B cell (primary cell): Measurements from ENCODE around the gene PEX14. TPM values are rescaled to one million over a fixed set of nuclear protein-coding genes. Genes with fewer than 3 reads are reported as not detected.

Source experiments
- ATAC-seq: fragments of 200-7000 bp; cut with Tn5 transposase; one replicate; pipeline ENCODE4 v1.10.0; 2021; ENCODE audit warnings: low read depth, mild to moderate bottlenecking, moderate number of reproducible peaks, moderate library complexity
- CTCF ChIA-PET: fragments of 350-600 bp; sonication (Branson Sonifier 250); formaldehyde crosslinking; loops from one replicate; lab custom pipeline; 2021; ENCODE audit warnings: antibody characterized with exemption, inconsistent platforms; lab: Charles Lee
- POLR2A ChIA-PET: fragments of 350-600 bp; sonication (Branson Sonifier 250); formaldehyde crosslinking; loops from one replicate; lab custom pipeline; 2021; ENCODE audit warnings: antibody characterized with exemption; lab: Charles Lee
- DNase-seq: peaks from one replicate; pipeline ENCODE4 v3.0.0; 2013
- H2AFZ ChIP-seq: 2 replicates; pipeline ENCODE4 v1.6.1; 2012; ENCODE audit warnings: mild to moderate bottlenecking, low read depth, low read length; ENCODE audit not compliant: insufficient read depth, poor library complexity, severe bottlenecking
- H3K27ac ChIP-seq, 2 donors: 1 replicate in 1 of 2; 2 replicates in 1 of 2; pipeline ENCODE4 v1.5.1; 2012 to 2013; ENCODE audit warnings: low read length in 2 of 2, mild to moderate bottlenecking in 2 of 2, moderate library complexity in 1 of 2
- H3K27me3 ChIP-seq, 4 experiments: fragments of 200-600 bp in 1 of 4; sonication (generic) in 1 of 4; replicated peaks in 1 of 4; 1 replicate in 2 of 4; 2 replicates in 2 of 4; pipeline versions ENCODE4 v1.6.1 to v1.7.0; 2013 to 2016; ENCODE audit warnings: low read length in 3 of 4, mild to moderate bottlenecking in 2 of 4, mixed read lengths in 1 of 4, moderate library complexity in 1 of 4; ENCODE audit not compliant: insufficient read depth in 4 of 4, control insufficient read depth in 3 of 4; ENCODE audit errors: control extremely low read depth in 1 of 4
- H3K36me3 ChIP-seq, 2 experiments: replicated peaks in 1 of 2; 1 replicate in 1 of 2; 2 replicates in 1 of 2; pipeline versions ENCODE4 v1.6.1 to v1.7.1; 2013; ENCODE audit warnings: low read length in 1 of 2; ENCODE audit not compliant: insufficient read depth in 2 of 2, control insufficient read depth in 1 of 2; ENCODE audit errors: control extremely low read depth in 1 of 2, extremely low read depth in 1 of 2
- H3K4me1 ChIP-seq, 2 donors: fragments of 200-600 bp in 1 of 2; sonication (generic) in 1 of 2; 1 replicate in 1 of 2; 2 replicates in 1 of 2; pipeline versions ENCODE4 v1.5.1 to v1.6.1; 2013 to 2017; ENCODE audit warnings: low read length in 2 of 2; ENCODE audit not compliant: control insufficient read depth in 2 of 2, insufficient read depth in 2 of 2
- H3K4me2 ChIP-seq: replicated peaks from 2 replicates; pipeline ENCODE3; 2012; ENCODE audit warnings: mild to moderate bottlenecking, low read depth, low read length; ENCODE audit not compliant: poor library complexity, severe bottlenecking
- H3K4me3 ChIP-seq, 5 experiments: fragments of 200-600 bp in 1 of 5; sonication (generic) in 1 of 5; 1 replicate in 3 of 5; 2 replicates in 2 of 5; pipeline versions ENCODE4 v1.5.1 to v1.7.0; 2011 to 2016; ENCODE audit warnings: low read length in 4 of 5, mild to moderate bottlenecking in 4 of 5, low read depth in 2 of 5, control low read depth in 1 of 5, moderate library complexity in 1 of 5; ENCODE audit not compliant: insufficient read depth in 1 of 5; ENCODE audit errors: control extremely low read depth in 1 of 5, extremely low read depth in 1 of 5
- H3K79me2 ChIP-seq: fragments of 200-600 bp; sonication (generic); one replicate; pipeline ENCODE4 v1.6.0; 2016; ENCODE audit warnings: low read length; ENCODE audit not compliant: control insufficient read depth, insufficient read depth
- H3K9ac ChIP-seq: fragments of 200-600 bp; sonication (generic); 2 replicates; pipeline ENCODE4 v1.6.1; 2017; ENCODE audit warnings: mild to moderate bottlenecking, low read length, moderate library complexity
- H3K9me3 ChIP-seq, 3 donors: one replicate each; pipeline versions ENCODE4 v1.6.1 to v1.7.1; 2013; ENCODE audit warnings: low read length in 2 of 3; ENCODE audit not compliant: control insufficient read depth in 2 of 3, insufficient read depth in 1 of 3; ENCODE audit errors: control extremely low read depth in 1 of 3
- H4K20me1 ChIP-seq: 2 replicates; pipeline ENCODE4 v1.6.0; 2012; ENCODE audit warnings: mild to moderate bottlenecking, low read length; ENCODE audit not compliant: insufficient read depth, control insufficient read depth, poor library complexity, severe bottlenecking
- H3K27ac Mint-ChIP-seq: one replicate; pipeline ENCODE4 v1.8.0; 2021; ENCODE audit warnings: mixed read lengths
- H3K27me3 Mint-ChIP-seq: one replicate; pipeline ENCODE4 v1.8.0; 2021; ENCODE audit warnings: mixed read lengths
- H3K4me1 Mint-ChIP-seq: one replicate; pipeline ENCODE4 v1.8.0; 2021; ENCODE audit warnings: mixed read lengths
- H3K4me3 Mint-ChIP-seq: one replicate; pipeline ENCODE4 v1.8.0; 2021; ENCODE audit warnings: mixed read lengths
- H3K9me3 Mint-ChIP-seq: one replicate; pipeline ENCODE4 v1.8.0; 2022; ENCODE audit warnings: mixed read lengths; ENCODE audit not compliant: insufficient read depth
- CTCF ChIP-seq: fragments of 200-600 bp; IDR thresholded peaks from one replicate; pipeline ENCODE4 v1.8.0; 2022; ENCODE audit warnings: antibody characterized with exemption, mild to moderate bottlenecking
- EZH2 ChIP-seq: IDR thresholded peaks from 2 replicates; pipeline ENCODE4 v1.6.1; 2012; ENCODE audit warnings: borderline replicate concordance, low read depth, mild to moderate bottlenecking, moderate library complexity, low read length; ENCODE audit not compliant: insufficient read depth, poor library complexity, severe bottlenecking
- WGBS: methylation state at CpG from one replicate; pipeline ENCODE4 v1.1.5; 2013; ENCODE audit warnings: missing lambda C conversion rate; ENCODE audit not compliant: insufficient coverage; 5-methylcytosine and 5-hydroxymethylcytosine counted together
- intact Hi-C: fragments of 100-400 bp; cut with micrococcal nuclease; formaldehyde crosslinking; loops from one replicate; pipeline ENCODE4 v1.10.0; 2022
- polyA plus RNA-seq: library from polyadenylated mRNA; depleted of rRNA; stranded (reverse); fragments of >200 nt; gene quantifications from 2 replicates; pipeline ENCODE4 v1.2.3, GENCODE V29; 2012
- total RNA-seq, 2 donors: library from RNA; stranded (reverse); fragments of 120-200 nt in 1 of 2; gene quantifications; 1 replicate in 1 of 2; 2 replicates in 1 of 2; pipeline versions ENCODE4 v1.2.3 to v1.2.4, GENCODE V29; 2013 to 2022

The PEX14 gene
- total and polyA plus RNA-seq, 2 donors (not counting 1 experiment from before 2014, with no cell fraction given) = 14.1 to 19.3 TPM

- WGBS = 100% methylated on average over 3 of the region's 5 CpGs
- Histone ChIP-seq H3K4me1 (no peaks in the 10 kb centered on the region), H3K9ac (no peak overlapping the region), H3K36me3 (peaks cover 0 to 8% of the 10 kb centered on the region in 2 experiments), H3K27me3 (no peaks in the 10 kb centered on the region), H3K27ac (no peak overlapping the region), H3K79me2 (no peaks in the 10 kb centered on the region), H3K4me3 (no peak overlapping the region), H2AFZ (no peak overlapping the region), H3K4me2 (no peak overlapping the region), H4K20me1 (no peaks in the 10 kb centered on the region), H3K9me3 (no peaks in the 10 kb centered on the region)
- Mint-ChIP-seq H3K4me3 (no peak overlapping the region), H3K4me1 (no peaks in the 10 kb centered on the region), H3K27me3 (no peaks in the 10 kb centered on the region), H3K27ac (no peak overlapping the region), H3K9me3 (no peaks in the 10 kb centered on the region)
- POLR2A ChIA-PET = no interaction called here
- no peak for DNase-seq
- CTCF ChIA-PET = no interaction called here
- no peak for TF ChIP-seq CTCF
- TF ChIP-seq EZH2 = no peak
- ATAC-seq = no peak
- intact Hi-C loops = no loop called here
Measured at GRCh38 chr1:10440794-10441193, 34.0 kb upstream of the PEX14 start.

GRCh38 chr1:10444248-10444647, 30.5 kb upstream of the PEX14 start:
- Histone ChIP-seq H3K4me2 (no peak overlapping the region), H3K9ac (no peak overlapping the region), H3K4me1 (no peaks in the 10 kb centered on the region), H3K4me3 (no peak overlapping the region), H3K36me3 (peaks cover 0 to 8% of the 10 kb centered on the region in 2 experiments), H4K20me1 (no peaks in the 10 kb centered on the region), H3K79me2 (no peaks in the 10 kb centered on the region), H3K27ac (no peak overlapping the region), H2AFZ (no peak overlapping the region), H3K9me3 (no peaks in the 10 kb centered on the region), H3K27me3 (no peaks in the 10 kb centered on the region)
- WGBS = 100% methylated on average over 4 of the region's 6 CpGs
- TF ChIP-seq CTCF (no peak), EZH2 (no peak)
- DNase-seq (no peak), ATAC-seq (no peak)
- ChIA-PET POLR2A (no interaction called here), CTCF (no interaction called here)
- no peaks in the 10 kb centered on the region for H3K27me3 Mint-ChIP-seq
- no peaks in the 10 kb centered on the region for H3K4me1 Mint-ChIP-seq
- no peak overlapping the region for H3K27ac Mint-ChIP-seq
- no peaks in the 10 kb centered on the region for H3K9me3 Mint-ChIP-seq
- no peak overlapping the region for H3K4me3 Mint-ChIP-seq
- intact Hi-C loops = no loop called here
